Measurements from ENCODE around the gene CTTN. TPM values are rescaled to one million over a fixed set of nuclear protein-coding genes. Genes with fewer than 3 reads are reported as not detected.

The CTTN gene
- total and polyA plus RNA-seq, 9 of the 15 experiments (the other 6 are each of a cell fraction or from before 2014, with no cell fraction given): 9.9 to 158 (median 99.7) TPM

- H3K9me1 ChIP-seq (ENCODE audit: control insufficient read depth, insufficient read depth, low read length): no peaks in the 10 kb centered on the region
- no peaks in the 10 kb centered on the region for H4K20me1 ChIP-seq (replicated peaks; ENCODE audit: control insufficient read depth, insufficient read depth, low read length)
- no TSS peak for BruUV-seq (replicated peaks)
- 96% methylated on average over 11 of the region's 18 CpGs for WGBS (ENCODE audit: insufficient coverage, low coverage, missing lambda C conversion rate)
- in situ Hi-C loops (cut with MboI) (no loop called here), intact Hi-C loops (cut with micrococcal nuclease) (no loop called here)
- no peaks in the 10 kb centered on the region for H3K79me2 ChIP-seq (ENCODE audit: control insufficient read depth, insufficient read depth, low read length)
- no peak for TF ChIP-seq EHMT2 (IDR thresholded peaks at IDR 0.05)
- TF ChIP-seq SRSF3 (IDR thresholded peaks at IDR 0.05; ENCODE audit: insufficient read depth, low read length): no peak
- TF ChIP-seq ZNF143 (CRISPR knock-in tag; IDR thresholded peaks at IDR 0.05): no peak
- peak; percentile 48 for TF ChIP-seq POLR2A (conservative IDR thresholded peaks at IDR 0.05)
- no peak for TF ChIP-seq RBM39 (optimal IDR thresholded peaks at IDR 0.05; ENCODE audit: low read depth, low read length)
- no peak for TF ChIP-seq SAFB (IDR thresholded peaks at IDR 0.05; ENCODE audit: borderline replicate concordance, low read depth, low read length)
- no peak for TF ChIP-seq KDM5B (IDR thresholded peaks at IDR 0.05; ENCODE audit: insufficient replicate concordance, low read depth, low read length)
- no peak for TF ChIP-seq E2F5 (CRISPR knock-in tag; IDR thresholded peaks at IDR 0.05)
- no peak for TF ChIP-seq ZBTB5 (IDR thresholded peaks at IDR 0.05)
- TF ChIP-seq ZNF121 (CRISPR knock-in tag; conservative IDR thresholded peaks at IDR 0.05): no peak
- TF ChIP-seq MBD1 (CRISPR knock-in tag; IDR thresholded peaks at IDR 0.05): no peak
- peak; percentile 63 for TF ChIP-seq POLR2G (IDR thresholded peaks at IDR 0.05; ENCODE audit: low read depth, low read length)
- TF ChIP-seq FIP1L1 (IDR thresholded peaks at IDR 0.05; ENCODE audit: low read depth, low read length, poor library complexity, severe bottlenecking): no peak
- H3K9ac ChIP-seq (ENCODE audit: insufficient read depth in 1 of 2, low read depth in 2 of 2, low read length in 2 of 2): no peak overlapping the region; a peak in 1 of 4 replicates
- no peak overlapping the region for H2AFZ ChIP-seq (ENCODE audit: low read depth, low read length)
- no peak overlapping the region for H3K4me2 ChIP-seq (ENCODE audit: insufficient read depth, low read length)
- ATAC-seq (no peak), FAIRE-seq (no peak), DNase-seq (ENCODE audit: extremely low read depth in 1 of 4, low spot score in 3 of 4) (no peak)
- H3K36me3 ChIP-seq (ENCODE audit: control insufficient read depth, insufficient read depth, low read length): peaks cover 57% of the 10 kb centered on the region; the same call in 2 of the 3 replicates
- H3K27ac ChIP-seq (ENCODE audit: extremely low read depth, low read depth, low read length): no peak overlapping the region
- POLR2A ChIA-PET: interaction anchor here (1.4 kb wide), 1 partner anchor 12 kb away, joined by 5 read pairs; no protein-coding TSS in a partner anchor
- H3K9me3 ChIP-seq (replicated peaks; ENCODE audit: control insufficient read depth, insufficient read depth, low read depth, low read length): no peaks in the 10 kb centered on the region
- H3K27me3 ChIP-seq (ENCODE audit: control insufficient read depth in 2 of 2, insufficient read depth in 2 of 2, low read length in 2 of 2): no peaks in the 10 kb centered on the region
- peaks cover 0 to 7% of the 10 kb centered on the region in 2 experiments; a peak in 2 of 5 replicates for H3K4me1 ChIP-seq (replicated peaks in 1 of 2; ENCODE audit: control insufficient read depth in 2 of 2, insufficient read depth in 2 of 2, low read length in 2 of 2)
- no peak overlapping the region for H3K4me3 ChIP-seq
- CTCF ChIA-PET (ENCODE audit: low intra/inter-chr PET ratio): no interaction called here
Measured at GRCh38 chr11:70437111-70437784, 38.9 kb downstream of the CTTN start.

Measured in K562 (cell line).